HG03571 (cell line): ENCODE results near the gene TANGO6.
"Not testable (repeated sequence)": the region's sequence is repeated elsewhere in the genome, so short reads cannot be mapped to it uniquely, and the experiment has no call there.

Experiments
- ATAC-seq: cut with Tn5 transposase; IDR thresholded peaks from one replicate; pipeline ENCODE4 v1.9.1; 2021; ENCODE audit not compliant: unreplicated experiment

TANGO6 gene

GRCh38 chr16:69049603-69050375 is 206.5 kb downstream of the TANGO6 start:
- ATAC-seq = no peak

GRCh38 chr16:69051517-69051830 is 208.1 kb downstream of the TANGO6 start:
- not testable (repeated sequence) for ATAC-seq

DNA sequence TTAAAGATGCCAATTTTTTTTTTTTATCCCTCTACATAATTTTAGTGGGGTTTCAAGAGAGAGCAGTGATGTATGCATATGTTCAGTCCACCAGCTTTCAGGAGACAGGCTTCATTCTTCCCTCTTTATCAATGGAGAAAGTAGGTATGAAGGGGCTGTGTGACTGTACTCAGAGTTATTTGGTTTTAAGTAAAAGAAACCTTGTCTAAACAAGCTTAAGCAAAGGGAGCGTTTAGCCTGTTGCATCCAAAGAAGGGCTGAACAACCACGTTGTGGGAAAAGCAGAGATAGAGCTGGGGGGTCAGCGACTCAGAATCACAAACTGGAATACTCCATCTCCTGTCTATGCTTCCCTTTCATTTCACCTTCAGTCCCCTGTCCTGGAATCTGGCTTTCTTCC is 211.7 kb downstream of the TANGO6 start:
- no peak for ATAC-seq

DNA sequence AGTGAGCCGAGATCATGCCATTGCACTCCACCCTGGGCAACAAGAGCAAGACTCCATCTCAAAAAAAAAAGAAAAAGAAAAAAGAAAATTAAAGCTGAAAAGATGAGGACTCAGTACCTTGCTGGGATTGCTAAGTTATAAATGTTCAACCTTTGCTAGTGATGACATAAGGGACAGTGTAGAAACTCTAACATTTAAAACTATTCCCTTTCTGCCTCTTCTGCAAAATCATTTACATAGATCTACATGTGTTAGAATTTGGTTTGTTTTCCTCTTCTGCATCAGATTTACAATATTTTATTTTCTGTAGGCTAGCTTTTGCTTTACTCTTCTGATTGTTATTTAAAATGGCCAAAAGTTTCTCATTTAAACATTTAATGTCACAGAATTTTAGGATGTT is 212.6 kb downstream of the TANGO6 start:
- ATAC-seq = no peak

DNA sequence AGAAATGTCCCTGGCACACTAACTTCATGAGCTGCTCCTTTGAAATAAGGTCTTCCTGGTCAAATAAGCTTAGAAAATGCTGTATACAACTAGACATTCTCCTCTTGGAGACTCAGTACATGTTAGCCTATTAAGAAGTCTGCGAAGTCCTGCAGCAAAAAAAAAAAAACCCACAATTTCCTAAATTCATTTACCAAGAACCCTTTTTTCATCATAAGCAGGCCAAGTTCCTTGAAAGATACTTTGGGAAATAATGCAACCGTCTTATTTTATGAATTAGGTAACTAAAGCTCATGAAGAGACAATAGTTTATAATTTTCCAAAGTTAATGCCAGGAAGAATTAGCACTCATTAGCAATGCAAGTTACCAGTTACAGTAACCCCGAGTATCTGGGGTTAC is 213.1 kb downstream of the TANGO6 start:
- ATAC-seq = no peak

DNA sequence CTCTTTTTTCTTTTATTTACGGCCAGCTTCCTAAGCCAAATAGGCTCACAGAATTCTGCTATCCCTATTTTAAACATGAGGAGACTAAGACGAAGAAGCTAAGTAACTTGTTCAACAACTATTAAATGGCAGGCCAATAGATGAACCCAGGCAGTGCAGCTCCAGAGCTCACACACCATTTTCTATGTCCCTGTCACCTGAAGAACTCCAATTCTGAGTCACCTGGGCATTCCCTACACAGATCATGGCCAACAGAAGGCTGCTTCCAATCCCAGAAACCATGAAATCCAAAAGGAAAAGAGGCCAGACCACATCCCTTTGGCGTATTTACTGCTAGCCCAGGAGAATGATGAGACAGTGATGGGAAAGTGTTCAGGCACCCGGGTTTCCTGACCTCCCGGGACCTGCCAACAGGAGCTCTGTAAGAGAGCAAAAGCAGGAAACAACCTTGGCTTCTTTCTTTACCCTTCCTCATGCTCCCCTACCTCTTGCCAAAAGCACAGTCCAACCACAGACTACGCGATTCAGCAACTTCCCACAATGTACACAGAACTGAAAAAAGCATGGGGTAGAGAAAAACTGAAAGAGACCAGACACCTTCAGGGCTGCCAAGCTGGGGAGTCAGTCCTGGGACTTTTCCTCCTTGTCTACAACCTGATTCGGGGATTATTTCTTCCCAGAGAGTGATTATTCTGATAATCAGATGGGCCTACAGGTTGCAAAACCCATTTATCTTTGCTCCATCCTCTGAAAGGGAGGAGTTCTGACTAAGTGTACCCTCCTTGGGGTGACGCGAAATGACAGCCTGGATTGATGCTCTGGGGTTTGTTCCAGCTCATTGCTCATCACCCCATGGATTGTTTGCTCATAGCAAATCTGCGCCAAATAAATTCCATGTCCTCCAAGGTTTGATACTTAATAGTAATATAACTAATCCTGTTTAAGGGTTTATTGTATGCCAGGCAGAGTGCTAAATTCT is 214.4 kb downstream of the TANGO6 start:
- no peak for ATAC-seq

- not testable (repeated sequence) for ATAC-seq
These were observed 220.2 kb downstream of the TANGO6 start for GRCh38 chr16:69063491-69063890.

DNA sequence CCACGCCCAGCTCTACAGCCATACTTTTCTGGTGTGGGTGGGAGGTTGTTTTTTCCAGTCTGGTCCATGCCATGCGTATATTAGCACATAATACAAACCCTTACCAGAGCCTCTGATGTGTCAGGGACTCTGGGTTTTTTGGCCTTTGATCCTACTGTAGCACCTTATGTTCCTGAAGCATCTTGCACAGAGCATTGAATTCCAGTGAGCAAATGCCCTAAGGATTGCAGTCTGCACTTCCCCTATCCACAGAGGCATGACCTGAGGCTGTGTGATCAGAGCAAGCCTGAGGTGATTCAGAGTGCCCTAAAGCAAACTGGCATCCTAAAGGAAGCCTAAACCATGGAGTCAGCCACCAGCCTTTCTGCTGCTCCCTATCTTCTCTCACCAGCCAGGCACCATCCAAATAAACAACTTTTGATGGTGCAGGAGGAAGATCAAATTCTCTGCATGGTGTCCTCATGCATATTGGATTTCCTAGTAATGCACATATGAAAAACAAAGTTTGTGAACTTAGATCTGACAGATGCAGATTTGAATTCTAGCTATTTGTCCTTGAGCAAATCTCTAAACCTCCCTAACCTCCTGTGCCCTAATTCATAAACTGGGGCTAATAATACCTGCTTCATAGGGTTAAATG is 220.9 kb downstream of the TANGO6 start:
- no peak for ATAC-seq

DNA sequence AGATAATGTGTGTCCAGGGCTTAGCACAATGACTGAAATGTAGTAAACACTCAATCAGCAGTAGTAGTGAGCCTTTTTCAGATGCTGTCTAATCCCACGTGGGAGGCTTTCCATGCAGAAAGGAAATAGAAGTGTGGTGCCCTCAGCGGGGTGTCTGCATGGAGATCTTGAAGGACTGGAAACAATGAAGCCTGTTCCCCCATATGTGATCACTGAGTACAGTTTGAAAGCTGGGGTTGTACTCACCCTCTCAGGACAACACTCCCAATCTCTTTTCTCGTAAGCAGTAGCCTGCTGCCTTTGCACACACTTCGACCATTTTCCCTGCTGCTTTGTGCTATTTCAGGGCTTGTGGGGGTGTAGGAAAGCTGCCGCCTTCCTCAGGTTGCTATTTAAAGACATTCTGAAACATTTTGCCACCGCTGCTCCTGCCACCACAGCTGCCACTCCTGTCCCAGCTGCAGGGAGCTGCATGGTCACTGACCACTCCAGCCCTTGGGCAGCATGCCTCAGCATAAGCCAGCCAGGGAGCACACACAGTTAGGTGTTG is 221.5 kb downstream of the TANGO6 start:
- ATAC-seq = no peak

DNA sequence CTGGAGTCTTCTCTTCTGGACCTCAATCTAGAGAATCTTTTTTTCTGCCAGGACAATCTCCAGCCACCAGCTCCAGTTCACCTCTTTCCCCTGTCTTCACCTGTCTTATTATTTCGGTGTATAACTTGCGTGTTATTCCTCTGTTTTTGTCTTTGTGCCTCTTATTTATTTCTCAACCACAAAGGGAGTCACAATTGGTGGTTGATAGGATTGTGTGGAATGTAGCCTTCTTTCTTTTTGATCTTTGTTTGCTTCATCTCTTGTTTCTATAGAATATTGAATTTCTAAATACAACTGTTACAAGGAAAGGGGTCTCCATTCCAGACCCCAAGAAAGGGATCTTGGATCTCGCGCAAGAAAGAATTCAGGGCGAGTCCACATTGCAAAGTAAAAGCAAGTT is 226.2 kb downstream of the TANGO6 start:
- no peak for ATAC-seq

DNA sequence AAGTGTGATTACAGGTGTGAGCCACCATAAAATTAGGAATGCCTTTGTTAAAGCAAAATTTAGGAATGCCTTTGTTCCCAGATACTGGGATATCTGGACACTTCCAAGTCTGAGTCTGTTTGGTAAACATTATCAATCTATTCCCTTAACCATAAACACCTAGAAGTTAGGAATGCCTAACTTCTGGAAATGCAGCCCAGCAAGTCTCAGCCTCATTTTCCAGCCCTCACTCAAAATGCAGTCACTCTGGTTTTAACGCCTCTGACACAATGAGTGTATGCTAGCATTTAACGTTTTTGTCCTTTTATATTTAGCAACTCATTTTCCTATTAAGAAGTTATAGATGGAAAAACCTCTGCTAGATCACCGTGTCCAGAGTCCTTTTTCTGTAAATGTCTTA is 227.7 kb downstream of the TANGO6 start:
- ATAC-seq = no peak

DNA sequence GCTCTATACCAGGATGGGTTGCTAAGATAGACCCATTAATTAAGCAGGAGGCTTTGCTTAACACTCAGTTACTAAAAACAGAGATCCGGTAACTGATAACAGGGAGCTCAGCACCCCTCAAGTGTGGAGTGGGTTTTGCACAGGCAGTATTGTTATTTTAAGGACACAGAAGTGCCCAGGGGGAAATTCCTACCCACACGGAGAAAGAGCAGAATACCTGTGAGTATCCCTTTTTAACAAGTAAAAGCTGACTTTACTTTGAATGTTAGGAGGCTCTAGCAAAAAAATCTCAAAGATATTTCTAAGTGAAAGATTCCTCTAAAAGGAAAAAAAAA is 229.3 kb downstream of the TANGO6 start:
- no peak for ATAC-seq

DNA sequence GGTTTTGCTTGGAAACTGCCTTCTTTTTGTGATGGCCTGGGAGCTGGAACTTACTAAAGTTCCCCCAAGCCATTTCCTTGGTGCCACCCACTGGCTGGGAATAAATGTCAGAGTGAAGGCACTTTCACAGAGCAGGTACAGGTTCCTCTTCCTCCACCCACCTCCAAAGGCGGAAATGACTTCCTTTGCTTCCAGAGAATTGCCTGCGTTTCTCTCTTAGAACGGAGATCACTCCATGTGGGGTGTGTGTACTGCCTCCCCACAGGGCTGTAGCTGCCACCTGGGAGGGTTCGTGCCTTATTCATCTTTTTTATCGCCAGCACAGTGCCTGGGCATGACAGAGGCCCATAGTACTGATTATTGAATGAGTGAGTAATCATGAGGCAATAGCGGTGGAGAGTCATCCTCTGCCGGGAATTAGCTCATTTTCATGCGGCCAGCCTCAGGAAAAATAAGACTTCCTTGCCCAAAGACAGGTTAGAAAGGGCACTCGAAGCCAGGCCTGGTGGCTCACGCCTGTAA is 229.9 kb downstream of the TANGO6 start:
- ATAC-seq = no peak

- no peak for ATAC-seq
These were observed 233.9 kb downstream of the TANGO6 start for GRCh38 chr16:69077251-69077650.

DNA sequence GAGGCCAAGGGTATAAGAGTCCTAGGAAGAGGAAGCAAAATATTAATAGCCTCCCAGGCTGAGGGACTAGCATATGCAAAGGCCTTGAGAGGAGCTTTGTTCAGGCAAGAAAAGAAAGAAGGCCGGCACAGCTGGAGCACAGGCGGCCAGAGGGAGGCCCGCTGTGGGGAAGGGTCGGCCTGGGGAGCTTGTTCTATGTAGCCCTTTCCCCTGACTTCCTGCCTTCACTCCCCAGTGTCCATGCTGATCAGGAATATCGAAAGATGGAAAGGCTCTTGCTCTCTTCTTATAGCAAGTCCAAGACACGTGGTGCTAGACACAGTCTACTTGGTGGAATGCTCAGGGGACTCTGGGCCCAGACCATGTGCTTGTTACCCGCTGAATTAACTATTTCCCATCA is 234.7 kb downstream of the TANGO6 start:
- ATAC-seq = no peak

DNA sequence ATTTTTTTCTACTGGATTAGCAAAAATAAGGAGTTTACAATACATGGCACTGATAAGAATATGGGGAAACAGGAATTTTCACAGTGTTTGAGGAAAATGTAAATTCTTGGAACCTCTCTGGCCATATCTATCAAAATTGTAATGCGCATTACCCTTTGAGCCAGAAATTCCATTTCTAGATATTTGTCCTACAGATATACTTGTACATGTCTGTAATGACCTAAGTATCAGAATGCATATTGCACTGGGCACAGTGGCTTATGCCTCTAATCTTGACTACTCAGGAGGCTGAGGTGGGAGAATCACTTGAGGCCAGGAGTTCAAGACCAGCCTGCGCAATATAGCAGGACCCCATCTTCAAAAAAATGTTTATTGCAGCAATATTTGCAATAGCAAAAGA is 236.4 kb downstream of the TANGO6 start:
- no peak for ATAC-seq

GRCh38 chr16:69083306-69083941 is 240.1 kb downstream of the TANGO6 start:
- ATAC-seq = no peak

DNA sequence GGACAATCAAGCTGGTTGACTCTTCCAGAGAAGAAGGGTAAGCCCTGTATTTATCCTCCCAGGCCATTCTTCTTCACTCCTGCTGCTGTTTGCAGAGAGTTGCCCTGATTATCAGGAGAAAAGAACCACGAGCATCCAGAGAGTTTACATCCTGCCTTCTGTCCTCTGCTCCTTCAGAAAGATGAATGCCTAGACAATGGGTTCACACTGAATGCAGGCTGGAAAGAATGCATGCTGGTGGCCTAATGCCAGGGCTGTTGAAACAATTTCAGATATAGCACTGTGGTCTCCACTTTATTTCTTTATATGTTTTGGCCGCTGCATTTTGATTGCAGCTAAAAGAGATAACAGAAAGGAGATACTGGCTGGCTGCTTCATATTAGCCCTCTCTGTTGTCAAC is 241.0 kb downstream of the TANGO6 start:
- no peak for ATAC-seq

GRCh38 chr16:69085032-69085695 is 241.8 kb downstream of the TANGO6 start:
- no peak for ATAC-seq

GRCh38 chr16:69087161-69087581 is 243.8 kb downstream of the TANGO6 start:
- no peak for ATAC-seq
